HG03045 (cell line): ENCODE data around the gene TYW5.
A peak's percentile ranks its signal among the peaks of the same experiment; 100 is the strongest.

ENCODE experiments used
- ATAC-seq: cut with Tn5 transposase; IDR thresholded peaks from one replicate; pipeline ENCODE4 v1.9.1; 2021; ENCODE audit warnings: mild to moderate bottlenecking, moderate library complexity; ENCODE audit not compliant: unreplicated experiment

Gene TYW5, protein sequence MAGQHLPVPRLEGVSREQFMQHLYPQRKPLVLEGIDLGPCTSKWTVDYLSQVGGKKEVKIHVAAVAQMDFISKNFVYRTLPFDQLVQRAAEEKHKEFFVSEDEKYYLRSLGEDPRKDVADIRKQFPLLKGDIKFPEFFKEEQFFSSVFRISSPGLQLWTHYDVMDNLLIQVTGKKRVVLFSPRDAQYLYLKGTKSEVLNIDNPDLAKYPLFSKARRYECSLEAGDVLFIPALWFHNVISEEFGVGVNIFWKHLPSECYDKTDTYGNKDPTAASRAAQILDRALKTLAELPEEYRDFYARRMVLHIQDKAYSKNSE

GRCh38 chr2:199955339-199956061 lies at the start of gene TYW5, which contains the start of gene MAIP1:
Gene TYW5, minus strand, starts transcription at chr2:199955491. Its CDS starts 21 bp downstream, at chr2:199955470.
Gene MAIP1, plus strand, starts transcription at chr2:199955582. Its CDS starts 217 bp downstream, at chr2:199955799.
- peak; percentile 89 for ATAC-seq

- no peak for ATAC-seq
Observed at GRCh38 chr2:200003444-200003843, 48.2 kb upstream of the TYW5 start.

DNA sequence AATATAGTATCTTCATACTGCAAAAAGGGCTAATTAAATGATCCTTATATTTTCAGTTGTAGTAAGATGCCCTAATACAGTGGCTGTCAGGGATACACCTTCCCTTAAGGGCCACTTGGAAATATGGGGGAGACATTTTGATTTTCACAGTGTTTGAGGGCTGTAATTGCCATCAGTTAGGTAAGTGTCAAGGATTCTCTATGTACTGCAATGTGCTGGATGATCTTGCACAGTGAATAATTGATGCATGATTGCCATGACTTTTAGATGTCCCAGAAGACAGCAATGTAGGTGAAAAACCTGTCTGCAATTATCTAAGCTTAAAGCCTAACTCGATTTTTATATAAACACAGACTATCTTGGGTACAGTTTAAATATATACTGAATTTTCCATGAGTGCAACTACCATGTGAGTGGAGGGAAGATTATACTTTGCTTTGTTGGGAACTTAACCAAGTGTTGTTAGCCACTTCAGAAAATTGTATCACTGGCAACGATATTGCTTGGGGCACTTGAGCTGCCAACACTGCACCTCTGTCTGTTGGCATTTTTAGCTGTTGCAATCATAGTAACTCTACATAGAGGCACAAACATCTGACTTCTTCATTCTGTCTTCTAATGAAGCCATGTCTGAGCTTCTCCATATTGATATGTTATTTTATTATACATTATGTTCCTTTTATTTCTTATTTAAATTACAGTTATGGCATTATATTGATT lies 45.3 kb upstream of the TYW5 start:
- ATAC-seq, result no peak

- ATAC-seq, result no peak
Observed at GRCh38 chr2:199999166-199999565, 43.9 kb upstream of the TYW5 start.

GRCh38 chr2:199997296-199997695 lies 42.0 kb upstream of the TYW5 start:
- ATAC-seq, result no peak

- ATAC-seq, result no peak
Observed at GRCh38 chr2:199994896-199995295, 39.6 kb upstream of the TYW5 start.

- no peak for ATAC-seq
Observed at GRCh38 chr2:199994371-199994770, 39.1 kb upstream of the TYW5 start.

DNA sequence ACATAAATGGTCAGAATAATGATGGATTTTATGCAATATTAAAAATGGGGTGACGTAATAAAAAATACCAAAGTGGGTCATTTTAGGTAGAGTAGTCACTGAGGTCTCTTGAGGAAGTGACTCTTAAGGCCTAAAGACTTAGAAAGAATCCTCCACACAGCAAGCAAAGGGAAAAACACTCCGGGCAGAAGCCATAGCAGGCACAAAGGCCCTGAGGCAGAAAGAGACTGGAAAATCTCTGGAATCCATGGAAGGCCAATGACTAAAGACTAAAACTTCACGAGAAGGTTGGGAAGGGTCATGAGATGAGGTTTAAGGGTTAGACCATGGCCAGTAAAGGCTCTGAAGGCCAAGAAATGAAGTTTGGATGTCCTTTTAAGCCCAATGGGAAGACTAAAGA lies 37.0 kb upstream of the TYW5 start:
- no peak for ATAC-seq

DNA sequence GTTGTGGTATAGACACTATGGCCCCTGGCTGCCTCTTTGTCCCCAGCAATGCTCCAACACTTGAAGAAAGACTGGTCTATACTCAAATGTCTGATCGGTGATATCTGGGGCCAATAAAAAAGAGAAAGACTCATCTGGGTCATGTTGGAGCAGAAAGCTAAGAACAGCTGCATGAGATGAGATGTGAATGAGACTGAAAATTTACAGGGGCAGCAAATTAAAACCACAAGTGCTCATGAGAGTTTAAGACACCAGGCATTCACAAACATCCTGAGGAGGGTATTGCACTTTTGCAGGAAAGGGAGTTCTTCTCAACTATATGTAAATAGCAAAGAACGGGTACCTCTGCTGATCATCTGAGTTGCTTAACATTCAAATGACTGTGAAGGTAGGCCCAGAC lies 36.4 kb upstream of the TYW5 start:
- no peak for ATAC-seq

DNA sequence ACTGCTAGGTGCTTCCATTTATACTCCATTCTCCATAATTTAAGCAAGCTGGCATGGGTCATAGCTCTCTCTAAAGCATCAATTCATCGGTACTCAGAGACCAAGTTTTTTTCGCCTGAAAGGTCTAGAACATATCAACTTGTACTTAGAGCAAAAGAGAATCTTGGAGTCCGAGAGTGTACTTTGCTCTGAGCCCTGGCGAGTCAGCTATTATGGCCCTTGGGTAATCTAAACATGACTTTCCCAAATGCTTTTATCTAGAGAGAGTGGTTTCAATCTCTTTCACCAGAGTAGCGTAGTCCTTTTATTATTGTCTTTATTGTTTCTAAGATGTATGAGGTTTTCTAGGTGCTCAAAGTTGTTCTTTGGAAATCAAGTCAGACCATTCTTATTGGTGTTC lies 34.5 kb upstream of the TYW5 start:
- ATAC-seq, result no peak

DNA sequence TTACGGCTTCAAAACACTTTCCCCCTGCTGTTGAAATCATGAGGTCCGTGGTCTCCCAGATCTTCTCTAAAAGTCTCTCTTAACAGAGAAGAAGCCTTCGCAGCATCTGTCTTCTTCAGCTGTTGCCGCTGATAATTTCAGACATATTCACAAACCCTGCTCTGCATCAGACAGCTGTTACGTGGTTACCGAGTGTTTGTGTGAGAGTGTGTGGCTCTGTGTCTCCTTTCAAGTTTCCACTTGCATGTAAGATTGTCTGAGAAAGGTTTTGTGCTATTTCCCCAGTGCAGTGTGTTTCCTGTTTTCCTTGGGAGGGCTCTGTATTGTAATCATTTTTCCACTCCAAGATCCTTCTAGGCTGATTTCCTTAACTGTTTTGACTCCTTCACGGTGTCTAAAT lies 32.9 kb upstream of the TYW5 start:
- ATAC-seq, result no peak

- no peak for ATAC-seq
Observed at GRCh38 chr2:199987586-199987985, 32.3 kb upstream of the TYW5 start.

DNA sequence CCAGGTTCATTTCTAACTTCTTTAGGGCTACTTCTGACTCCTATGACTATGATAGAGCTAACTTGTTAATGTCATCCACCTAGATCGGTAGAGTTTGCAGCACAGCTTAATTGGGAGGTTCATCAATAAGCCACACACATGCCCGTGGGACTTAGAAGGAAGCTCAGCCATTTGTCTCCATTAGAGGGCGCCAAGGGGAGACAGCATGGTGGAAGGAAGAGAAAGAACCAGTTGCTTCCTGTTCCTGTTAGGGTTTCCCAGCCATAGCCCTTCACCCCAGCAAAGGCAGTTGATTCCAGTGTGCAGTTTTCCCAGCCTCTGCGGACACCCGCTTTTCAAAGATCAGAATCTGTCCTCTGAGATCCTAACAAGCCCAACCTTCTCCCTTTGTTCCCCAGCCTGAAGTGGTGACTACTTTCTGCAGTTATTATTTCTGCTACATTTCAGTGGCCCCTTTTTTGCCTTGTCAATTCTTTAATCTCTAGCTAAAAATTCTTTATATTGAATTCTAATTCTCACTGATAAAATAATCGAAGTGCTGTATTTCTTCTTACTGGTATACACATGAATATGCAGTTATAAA lies 30.4 kb upstream of the TYW5 start:
- ATAC-seq, result peak; percentile 65

- no peak for ATAC-seq
Observed at GRCh38 chr2:199984755-199985154, 29.5 kb upstream of the TYW5 start.

DNA sequence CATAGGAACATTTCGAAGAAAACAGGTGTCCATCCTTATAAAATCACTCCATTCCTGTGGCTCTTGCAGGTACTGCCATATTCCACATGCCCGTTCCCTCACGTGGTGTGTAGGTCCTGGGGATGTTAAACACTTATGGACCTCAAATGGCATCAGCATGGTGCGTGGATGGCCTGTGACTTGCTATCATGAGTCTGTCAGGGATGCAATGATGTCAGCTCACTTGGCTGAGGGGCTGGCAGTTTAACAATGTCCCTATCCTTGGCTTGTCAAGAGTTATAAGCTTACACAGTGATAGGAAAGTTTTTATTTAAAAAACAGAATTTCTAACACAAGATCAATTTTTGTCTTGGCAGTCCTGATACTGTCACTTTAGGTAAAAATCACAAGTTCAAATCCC lies 28.9 kb upstream of the TYW5 start:
- ATAC-seq, result no peak

DNA sequence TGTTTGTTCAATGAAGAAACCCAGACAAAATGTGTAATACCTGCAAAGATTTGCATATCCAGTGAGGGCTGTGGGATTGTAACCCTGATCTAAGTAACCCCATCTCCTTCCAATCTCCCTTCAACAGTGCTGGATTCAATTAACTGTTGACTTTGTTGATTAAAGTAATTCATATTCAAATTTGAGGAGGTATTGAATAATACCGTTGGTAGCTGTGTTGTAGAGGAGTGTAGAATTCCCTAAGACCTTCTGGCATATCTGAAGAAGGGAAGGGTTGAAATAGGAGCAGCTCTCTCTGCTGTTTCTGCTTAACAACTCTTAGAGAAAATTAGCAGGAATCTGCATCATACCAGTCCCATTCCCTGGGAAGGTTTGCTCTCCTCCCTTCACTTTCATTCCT lies 28.2 kb upstream of the TYW5 start:
- no peak for ATAC-seq

- no peak for ATAC-seq
Observed at GRCh38 chr2:199982126-199982843, 27.0 kb upstream of the TYW5 start.

GRCh38 chr2:199979832-199980628 lies 24.7 kb upstream of the TYW5 start:
- ATAC-seq, result no peak

DNA sequence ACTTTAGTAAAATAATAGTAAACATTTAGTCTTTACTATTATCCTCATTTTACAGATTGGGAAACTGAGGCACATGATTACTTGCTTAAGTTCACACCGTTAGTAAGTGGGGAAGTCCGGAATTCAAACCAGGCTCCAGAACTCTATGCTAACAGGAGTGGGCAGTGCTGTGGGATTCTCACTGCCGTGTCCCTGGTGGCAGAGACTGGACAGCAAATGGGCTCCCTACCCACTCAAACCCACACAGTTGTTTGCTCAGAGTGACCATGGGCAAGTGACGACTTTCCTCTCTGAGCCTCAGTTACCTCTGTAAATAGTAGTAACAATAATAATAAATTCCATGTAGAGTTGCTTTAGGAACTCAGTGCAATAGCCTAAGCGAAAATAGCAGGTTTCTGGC lies 24.1 kb upstream of the TYW5 start:
- no peak for ATAC-seq

DNA sequence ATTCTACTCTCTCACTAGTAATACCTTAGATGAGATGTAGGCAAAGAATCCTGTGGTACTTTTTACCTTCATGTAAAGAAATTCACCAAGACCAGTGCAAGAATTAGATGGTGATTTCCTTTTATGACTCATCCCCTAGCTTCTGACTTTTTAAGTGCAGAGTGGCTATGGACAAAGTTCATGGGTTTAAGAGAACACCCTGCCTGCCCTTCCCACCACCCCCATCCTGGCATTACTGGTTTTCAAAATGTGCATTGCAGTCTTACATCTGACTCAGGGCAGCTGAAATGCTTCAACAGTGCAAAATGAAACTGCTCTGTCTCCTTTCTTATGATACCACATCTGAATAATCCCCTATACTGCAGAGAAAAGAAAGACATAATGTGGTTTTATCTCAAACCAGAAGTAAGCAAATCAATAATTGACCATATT lies 22.7 kb upstream of the TYW5 start:
- ATAC-seq, result peak; percentile 62
